ENCODE results near the gene MTFR2. TPM values are rescaled to one million over a fixed set of nuclear protein-coding genes. Genes with fewer than 3 reads are reported as not detected.

Gene MTFR2
- polyA plus RNA-seq, 1 of the 3 experiments (the other 2 are of a cell fraction): 7.4 TPM

DNA sequence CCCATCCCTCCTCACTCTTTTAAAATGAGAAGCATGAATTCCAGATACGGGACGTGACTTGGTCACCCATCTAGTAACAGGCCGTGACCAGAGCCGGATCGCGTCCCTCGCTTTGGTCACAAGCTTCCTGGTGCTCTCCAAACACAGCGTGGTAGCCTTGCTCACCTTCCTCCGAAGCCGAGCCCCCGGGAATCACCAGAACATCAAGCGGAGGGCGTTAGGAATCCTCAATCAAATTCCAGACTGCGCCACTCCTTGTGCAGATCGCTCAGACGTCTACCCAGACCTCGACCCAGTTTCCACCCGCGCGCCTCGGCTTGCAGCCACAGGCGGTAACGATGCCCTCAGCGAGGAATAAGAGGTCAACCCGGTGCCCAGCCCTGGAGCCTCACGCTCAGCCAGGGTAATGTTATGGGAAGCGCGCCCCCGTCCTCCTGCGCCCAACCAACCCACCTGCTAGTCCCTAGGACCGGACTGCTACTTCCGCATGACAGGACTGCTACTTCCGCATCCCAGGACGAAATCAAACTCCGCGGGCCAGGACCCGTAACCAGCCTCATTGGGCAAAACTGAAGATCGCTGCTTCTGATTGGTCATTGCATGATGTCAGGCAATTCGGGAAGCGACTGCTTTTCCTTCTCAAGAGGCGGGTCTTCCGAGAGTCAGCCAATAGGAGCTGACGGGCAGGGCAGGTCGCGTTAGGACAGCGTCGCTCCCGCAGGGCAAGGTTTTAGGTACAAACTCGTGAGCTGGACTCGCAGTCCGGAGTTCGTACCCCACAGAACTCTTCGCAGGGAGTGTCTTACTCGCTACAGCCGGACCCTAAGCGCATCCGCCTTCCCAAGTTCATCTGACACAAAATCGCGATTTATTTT is at the start of gene MTFR2 (continued):
- TF ChIP-seq, protein P1, sequence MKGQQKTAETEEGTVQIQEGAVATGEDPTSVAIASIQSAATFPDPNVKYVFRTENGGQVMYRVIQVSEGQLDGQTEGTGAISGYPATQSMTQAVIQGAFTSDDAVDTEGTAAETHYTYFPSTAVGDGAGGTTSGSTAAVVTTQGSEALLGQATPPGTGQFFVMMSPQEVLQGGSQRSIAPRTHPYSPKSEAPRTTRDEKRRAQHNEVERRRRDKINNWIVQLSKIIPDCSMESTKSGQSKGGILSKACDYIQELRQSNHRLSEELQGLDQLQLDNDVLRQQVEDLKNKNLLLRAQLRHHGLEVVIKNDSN (IDR thresholded peaks at IDR 0.05; ENCODE audit: borderline replicate concordance, low read depth): no peak
- TF ChIP-seq, protein P2, sequence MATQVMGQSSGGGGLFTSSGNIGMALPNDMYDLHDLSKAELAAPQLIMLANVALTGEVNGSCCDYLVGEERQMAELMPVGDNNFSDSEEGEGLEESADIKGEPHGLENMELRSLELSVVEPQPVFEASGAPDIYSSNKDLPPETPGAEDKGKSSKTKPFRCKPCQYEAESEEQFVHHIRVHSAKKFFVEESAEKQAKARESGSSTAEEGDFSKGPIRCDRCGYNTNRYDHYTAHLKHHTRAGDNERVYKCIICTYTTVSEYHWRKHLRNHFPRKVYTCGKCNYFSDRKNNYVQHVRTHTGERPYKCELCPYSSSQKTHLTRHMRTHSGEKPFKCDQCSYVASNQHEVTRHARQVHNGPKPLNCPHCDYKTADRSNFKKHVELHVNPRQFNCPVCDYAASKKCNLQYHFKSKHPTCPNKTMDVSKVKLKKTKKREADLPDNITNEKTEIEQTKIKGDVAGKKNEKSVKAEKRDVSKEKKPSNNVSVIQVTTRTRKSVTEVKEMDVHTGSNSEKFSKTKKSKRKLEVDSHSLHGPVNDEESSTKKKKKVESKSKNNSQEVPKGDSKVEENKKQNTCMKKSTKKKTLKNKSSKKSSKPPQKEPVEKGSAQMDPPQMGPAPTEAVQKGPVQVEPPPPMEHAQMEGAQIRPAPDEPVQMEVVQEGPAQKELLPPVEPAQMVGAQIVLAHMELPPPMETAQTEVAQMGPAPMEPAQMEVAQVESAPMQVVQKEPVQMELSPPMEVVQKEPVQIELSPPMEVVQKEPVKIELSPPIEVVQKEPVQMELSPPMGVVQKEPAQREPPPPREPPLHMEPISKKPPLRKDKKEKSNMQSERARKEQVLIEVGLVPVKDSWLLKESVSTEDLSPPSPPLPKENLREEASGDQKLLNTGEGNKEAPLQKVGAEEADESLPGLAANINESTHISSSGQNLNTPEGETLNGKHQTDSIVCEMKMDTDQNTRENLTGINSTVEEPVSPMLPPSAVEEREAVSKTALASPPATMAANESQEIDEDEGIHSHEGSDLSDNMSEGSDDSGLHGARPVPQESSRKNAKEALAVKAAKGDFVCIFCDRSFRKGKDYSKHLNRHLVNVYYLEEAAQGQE (IDR thresholded peaks at IDR 0.05; ENCODE audit: low read depth, low read length): no peak
- TF ChIP-seq, protein P3, sequence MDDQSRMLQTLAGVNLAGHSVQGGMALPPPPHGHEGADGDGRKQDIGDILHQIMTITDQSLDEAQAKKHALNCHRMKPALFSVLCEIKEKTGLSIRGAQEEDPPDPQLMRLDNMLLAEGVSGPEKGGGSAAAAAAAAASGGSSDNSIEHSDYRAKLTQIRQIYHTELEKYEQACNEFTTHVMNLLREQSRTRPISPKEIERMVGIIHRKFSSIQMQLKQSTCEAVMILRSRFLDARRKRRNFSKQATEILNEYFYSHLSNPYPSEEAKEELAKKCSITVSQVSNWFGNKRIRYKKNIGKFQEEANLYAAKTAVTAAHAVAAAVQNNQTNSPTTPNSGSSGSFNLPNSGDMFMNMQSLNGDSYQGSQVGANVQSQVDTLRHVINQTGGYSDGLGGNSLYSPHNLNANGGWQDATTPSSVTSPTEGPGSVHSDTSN (IDR thresholded peaks at IDR 0.05): peak; percentile 89
- TF ChIP-seq YY1 (IDR thresholded peaks at IDR 0.05; ENCODE audit: low read depth): no peak
- TF ChIP-seq CHD2 (IDR thresholded peaks at IDR 0.05; ENCODE audit: low read length, partially characterized antibody): peak; percentile 94

DNA sequence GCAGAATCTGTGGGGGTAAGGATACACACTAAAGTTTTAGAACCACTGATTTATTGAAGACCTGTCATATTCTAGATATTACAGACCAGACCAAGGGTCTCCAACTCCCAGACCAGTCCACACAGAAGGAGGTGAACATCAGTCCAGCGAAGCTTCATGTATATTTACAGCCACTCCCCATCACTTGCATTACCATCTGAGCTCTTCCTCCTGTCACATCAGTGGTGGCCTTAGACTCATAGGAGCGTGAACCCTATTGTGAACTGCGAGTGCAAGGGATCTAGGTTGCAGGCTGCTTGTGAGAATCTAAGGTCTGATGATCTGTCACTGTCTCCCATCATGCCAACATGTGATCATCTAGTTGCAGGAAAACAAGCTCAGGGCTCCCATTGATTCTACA is 44.5 kb upstream of the MTFR2 start:
- Histone ChIP-seq H3K27ac (ENCODE audit: low read depth in 2 of 2, low read length in 1 of 2) (no peak overlapping the region), H3K9me3 (no peaks in the 10 kb centered on the region), H4K20me1 (ENCODE audit: insufficient read depth) (no peaks in the 10 kb centered on the region), H3K4me2 (no peak overlapping the region), H3K4me1 (ENCODE audit: control insufficient read depth in 1 of 2, insufficient read depth in 2 of 2, low read depth in 1 of 2, low read length in 1 of 2) (peaks cover 5 to 9% of the 10 kb centered on the region in 2 experiments; a peak in 2 of 4 replicates), H3K9me2 (no peaks in the 10 kb centered on the region), H3K9ac (no peak overlapping the region), H3F3A (replicated peaks; ENCODE audit: insufficient read depth) (peaks cover 11% of the 10 kb centered on the region), H3K36me3 (replicated peaks in 1 of 2; ENCODE audit: control insufficient read depth in 1 of 2, insufficient read depth in 2 of 2, low read length in 1 of 2) (no peaks in the 10 kb centered on the region), H3K79me2 (ENCODE audit: insufficient read depth) (no peaks in the 10 kb centered on the region), H2AFZ (ENCODE audit: low read depth) (no peak overlapping the region), H3K4me3 (ENCODE audit: low read depth in 2 of 2, low read length in 1 of 2) (no peak overlapping the region), H3K27me3 (ENCODE audit: insufficient read depth) (no peaks in the 10 kb centered on the region)
- CTCF ChIA-PET: no interaction called here
- POLR2A ChIA-PET: no interaction called here
- TF ChIP-seq NRF1 (IDR thresholded peaks at IDR 0.05; ENCODE audit: low read depth, low read length): no peak
- TF ChIP-seq JUND (IDR thresholded peaks at IDR 0.05): no peak
- no peak for TF ChIP-seq MXI1 (IDR thresholded peaks at IDR 0.05; ENCODE audit: low read depth, low read length)
- no peak for TF ChIP-seq CHD2 (IDR thresholded peaks at IDR 0.05; ENCODE audit: low read length, partially characterized antibody)
- TF ChIP-seq, protein P3 (IDR thresholded peaks at IDR 0.05): no peak
- no peak for TF ChIP-seq ELF1 (IDR thresholded peaks at IDR 0.05)
- TF ChIP-seq FOXM1 (IDR thresholded peaks at IDR 0.05; ENCODE audit: low read depth): no peak
- no peak for TF ChIP-seq SMC3 (IDR thresholded peaks at IDR 0.05; ENCODE audit: low read depth, low read length)
- TF ChIP-seq TCF12 (IDR thresholded peaks at IDR 0.05): no peak
- TF ChIP-seq YY1 (IDR thresholded peaks at IDR 0.05; ENCODE audit: low read depth): no peak
- no peak for TF ChIP-seq EP300 (IDR thresholded peaks at IDR 0.05; ENCODE audit: borderline replicate concordance in 1 of 2, low read depth in 1 of 2, low read length in 1 of 2)
- no peak for DNase-seq
- 92% methylated on average over 3 of the region's 3 CpGs for WGBS (ENCODE audit: low lambda C conversion rate)
